ENCODE data around the gene NOXA1.

Gene NOXA1

DNA sequence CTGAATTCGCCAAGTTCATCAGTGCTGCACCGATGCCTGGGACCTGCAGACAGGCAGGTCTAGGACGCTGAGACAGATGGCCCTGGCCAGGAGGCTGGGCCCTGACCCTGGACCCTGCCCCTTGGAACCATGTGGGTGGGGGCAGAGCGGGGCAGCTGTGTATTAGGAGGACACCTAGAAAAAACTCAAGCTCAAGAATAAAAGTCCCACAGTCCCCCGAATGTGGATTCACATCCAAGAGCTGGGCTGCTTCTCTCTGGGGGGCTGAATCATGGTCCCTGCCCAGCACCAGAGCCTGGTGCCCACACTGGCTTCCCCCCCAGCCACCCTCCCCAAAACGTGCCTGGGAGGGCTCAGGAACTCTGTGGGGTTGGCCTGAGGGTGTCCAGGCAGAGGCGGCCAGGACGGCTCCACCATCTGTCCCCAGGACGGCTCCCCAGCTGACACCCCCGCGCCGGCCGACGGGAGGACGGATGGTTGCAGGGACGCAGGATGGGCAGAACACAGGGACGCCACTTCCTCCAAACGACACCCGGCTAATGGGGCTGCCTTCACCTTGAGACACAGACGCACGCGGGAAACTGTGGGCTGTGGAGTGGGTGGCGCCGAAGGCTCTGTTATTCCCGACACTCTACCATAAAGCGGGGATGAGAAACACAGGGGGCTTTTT, 35.2 kb upstream of the NOXA1 start:
- no peak for DNase-seq (ENCODE audit: low read depth in 2 of 2)

DNA sequence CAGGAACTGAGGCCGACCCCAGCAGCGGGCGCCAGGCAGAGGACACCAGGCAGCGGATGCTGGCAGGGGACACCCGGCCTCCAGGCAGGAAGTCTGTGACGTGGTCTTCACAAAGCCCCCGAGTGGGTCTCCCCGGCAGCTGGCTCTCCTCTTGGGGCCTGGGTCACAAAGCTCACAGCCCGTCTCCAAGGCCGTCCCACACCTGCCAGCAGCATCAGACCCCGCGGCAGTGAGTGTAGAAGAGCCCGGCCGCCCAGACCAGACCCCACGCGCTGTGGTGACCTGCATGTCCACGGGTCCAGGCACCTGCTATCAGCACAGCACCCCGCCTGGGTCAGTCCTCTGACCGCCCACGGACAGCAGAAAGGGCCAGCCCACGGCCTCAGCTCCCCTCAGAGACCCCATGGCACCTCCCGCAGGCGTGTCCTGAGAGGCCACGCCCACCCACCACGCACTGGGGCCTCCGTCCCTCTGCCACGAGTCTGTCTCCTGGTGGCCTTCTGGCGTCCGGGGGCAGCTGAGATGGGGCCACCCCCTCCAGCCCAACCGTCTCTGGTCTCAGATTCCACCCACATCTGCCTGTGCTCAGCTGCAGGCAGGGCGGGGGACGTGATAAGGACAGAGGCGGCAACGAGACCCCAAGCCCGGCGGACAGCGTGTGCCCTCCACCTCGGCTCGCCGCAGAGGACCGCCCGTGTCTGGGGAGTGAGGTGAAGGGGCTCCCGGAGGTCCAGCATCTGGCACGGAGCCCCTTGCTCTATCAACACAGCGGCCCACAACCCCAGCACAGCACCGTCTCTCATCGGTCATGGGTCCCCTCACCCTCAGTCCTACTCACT, 34.4 kb upstream of the NOXA1 start:
- DNase-seq (ENCODE audit: low read depth in 2 of 2) = no peak

DNA sequence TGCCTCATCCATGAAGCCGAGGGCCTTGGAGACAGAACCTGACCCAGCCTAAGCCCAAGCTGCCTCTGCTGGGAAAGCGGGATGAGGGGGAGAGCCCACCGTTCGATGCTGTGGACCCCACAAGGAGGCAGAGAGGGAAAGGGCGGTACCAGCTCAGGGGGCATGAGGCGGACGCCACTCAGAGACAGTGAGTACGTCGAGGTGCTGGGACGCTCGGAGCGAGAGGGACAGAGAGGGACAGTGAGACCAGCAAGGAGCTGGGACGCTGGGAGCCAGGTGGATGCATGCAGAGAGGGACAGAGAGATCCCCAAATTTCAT, 33.8 kb upstream of the NOXA1 start:
- DNase-seq (ENCODE audit: low read depth in 2 of 2) = no peak

DNA sequence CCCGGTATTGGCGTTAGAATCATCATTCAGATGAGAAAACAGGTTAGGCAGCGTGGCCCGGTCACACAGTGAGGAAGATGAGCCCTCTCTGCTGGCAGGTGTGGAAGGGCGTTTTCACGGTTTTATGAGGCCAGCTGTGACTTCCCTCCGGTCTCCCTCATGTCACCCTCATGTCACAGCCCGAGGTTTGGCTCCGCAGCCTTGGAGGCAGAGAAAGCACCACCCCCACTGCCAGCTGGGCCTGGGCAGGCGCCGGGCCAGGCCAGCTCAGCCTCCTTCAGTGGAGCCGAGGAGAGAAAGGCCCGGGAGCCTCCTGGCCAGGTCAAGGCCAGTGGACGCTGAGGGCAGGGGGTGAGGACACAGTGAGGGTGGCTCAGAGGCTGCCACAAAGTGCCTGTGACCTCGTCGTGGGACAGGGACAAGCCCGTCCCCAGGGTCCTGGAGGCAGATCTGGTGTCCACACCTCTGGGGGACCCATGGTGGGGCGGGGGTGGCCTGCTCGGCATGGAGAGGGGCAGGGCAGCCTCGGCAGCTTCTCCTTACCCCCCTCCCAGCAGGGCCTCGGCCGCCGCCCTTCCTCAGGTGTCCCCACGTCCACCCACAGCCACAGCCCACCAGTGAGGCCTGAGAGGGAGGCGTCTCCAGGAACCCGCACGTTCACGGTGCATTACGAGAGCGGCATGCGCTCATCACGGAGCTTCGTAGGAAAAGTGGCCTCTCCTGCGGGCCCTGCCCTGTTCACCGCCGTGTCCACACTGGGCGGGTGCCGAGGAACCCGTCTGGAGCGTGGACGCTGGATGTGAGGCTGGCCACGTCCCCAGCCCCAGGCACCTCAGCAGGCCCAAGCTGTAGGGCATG, 32.4 kb upstream of the NOXA1 start:
- no peak for DNase-seq (ENCODE audit: low read depth in 2 of 2)

DNA sequence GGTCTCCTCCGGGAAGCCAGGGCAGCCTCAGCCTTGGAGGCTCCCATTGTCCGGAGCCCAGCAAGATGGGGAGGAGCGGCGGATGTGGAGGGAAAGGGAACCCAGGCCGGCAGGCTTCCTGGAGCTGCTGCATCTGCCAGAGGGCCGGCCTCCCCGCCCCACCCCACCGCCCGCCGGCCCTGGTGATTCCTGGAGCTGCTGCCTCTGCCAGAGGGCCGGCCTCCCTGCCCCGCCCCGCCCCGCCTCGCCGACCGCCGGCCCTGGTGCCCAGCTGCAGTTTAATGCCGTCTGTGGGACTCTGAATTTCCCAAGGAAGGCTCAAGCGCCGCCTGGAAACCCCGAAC, 31.8 kb upstream of the NOXA1 start:
- DNase-seq (ENCODE audit: low read depth in 2 of 2) = no peak

DNA sequence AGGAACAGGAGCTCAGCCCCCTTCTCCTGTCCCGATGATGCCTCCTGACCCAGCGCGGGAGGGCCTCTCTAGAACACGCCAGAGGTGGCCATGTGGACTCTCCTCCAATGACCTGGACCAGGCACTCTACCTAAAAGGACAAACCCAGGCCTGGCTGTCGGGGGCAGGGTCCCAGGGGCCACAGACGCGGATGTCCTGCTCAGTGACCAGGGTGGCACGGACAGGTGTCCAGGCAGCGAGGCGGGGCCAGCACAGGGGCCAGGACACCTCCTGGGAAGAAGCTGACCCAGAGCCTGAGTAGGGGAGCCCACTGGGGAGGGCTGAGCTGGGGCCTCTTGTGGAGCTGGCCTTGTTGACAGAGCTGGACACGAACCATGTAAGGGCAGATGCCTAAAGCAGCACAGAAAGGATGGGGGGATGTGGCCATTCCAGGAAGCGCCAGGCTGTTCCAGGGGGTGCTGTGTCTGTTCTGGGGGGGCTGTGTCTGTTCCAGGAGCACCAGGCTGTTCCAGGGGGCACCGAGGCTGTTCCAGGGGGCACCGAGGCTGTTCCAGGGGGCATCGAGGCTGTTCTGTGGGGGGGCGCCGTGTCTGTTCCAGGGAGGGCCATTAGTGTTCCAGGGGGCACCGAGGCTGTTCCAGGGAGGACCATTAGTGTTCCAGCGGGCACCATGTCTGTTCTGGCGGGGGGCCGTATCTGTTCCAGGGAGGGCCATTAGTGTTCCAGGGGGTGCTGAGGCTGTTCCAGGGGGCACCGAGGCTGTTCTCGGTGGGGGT, 30.8 kb upstream of the NOXA1 start:
- no peak for DNase-seq (ENCODE audit: low read depth in 2 of 2)

DNA sequence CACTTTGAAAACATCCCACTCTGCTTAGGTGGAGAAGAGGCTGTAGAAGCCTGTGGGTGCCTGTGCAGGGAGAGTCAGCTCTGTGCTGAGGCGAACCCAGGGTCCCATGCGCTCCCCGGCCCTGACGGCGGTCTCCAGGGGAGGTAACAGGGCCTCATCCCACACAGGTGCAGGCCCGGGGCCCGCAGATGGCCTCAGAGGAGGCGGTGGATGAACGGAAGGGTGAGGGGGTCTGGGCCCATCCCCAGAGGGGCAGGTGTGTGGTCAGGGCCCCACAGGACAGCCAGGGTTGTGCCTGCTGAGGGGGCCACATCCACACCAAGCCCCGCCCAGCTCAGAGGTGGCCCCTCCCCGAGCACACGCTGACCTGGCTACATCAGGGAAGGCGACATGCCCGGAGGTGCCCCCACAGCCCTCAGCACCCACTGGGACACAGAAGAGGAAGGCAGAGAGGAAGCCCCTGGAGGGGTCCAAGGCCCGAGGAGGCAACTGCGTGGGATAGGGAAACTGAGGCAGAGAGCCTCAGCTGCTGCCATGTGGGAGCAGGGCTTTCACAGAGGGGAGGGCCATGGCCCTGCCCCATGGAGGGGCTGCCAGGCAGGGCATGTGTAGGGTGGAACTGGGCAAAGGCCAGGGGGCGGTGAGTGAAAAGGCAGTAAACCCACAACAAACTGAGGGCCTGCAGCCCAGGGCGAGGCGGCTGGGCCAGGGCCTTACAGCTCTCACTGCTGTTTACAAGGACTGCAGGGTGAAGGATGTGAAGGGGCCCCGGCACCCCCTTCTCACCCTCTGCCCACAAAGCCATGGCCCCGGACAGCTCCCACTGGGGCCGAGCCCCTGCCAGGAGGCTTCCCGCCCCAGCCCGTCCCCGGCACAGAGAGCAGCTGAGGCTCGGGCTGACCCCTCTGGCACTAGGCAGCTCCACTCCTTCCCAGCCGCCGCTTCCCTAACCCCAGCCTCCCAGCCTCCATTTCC, 29.7 kb upstream of the NOXA1 start:
- no peak for DNase-seq (ENCODE audit: low read depth in 2 of 2)

DNA sequence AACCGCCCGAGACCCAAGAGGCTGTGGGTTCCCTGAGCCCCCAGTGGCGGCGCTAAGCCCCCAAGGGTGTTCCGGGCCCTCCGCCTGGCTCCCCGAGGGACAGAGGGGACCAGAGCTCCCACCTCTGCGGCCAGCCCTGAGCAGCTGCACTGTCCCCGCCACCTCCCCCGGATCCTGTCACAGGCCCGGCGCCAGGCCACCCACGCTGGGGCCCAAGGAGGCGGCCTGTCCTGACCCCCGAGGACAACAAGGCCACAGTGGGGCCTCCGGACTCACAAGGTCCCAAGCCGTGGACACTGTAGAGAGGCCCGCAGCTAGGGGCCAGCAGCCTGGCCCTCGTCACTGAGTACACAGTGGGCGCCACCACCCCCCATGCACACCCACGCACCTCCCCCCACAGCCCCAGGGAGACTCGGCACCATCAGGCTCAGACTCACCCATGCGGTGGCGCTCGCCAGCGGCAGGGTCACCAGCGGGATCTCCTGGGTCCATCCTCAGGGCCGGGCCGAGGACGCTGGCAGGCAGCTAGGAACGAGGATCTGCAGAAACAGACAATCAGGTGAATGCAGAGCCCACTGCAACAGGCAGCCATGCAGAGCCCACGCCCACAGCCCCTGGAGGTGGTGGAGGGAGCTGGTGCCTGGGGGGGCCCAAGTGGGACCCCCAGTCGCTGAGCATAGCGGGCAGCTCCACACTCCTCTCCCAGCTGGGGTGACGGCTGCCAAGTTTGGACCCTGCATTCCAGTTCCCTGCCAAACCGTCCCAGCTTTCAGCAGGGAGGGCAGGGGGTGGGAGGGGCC, 28.1 kb upstream of the NOXA1 start:
- no peak for DNase-seq (ENCODE audit: low read depth in 2 of 2)

DNA sequence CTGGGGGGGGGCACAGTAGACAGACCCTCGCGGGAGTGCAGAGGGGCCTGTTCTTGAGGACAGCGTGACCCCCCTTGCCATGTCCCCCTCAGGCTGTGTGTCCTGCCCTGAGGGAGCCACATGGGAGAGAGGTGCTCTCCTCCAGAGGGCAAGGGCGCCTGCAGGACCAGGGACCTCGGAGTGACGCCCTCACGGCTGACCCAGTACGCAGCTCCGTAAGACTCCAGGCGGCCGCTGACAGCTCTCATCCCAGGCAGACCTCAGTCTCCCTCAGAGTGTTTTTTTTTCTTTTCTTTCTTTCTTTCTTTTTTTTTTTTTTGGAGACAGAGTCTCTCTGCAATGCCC, 27.6 kb upstream of the NOXA1 start:
- DNase-seq (ENCODE audit: low read depth in 2 of 2) = no peak

DNA sequence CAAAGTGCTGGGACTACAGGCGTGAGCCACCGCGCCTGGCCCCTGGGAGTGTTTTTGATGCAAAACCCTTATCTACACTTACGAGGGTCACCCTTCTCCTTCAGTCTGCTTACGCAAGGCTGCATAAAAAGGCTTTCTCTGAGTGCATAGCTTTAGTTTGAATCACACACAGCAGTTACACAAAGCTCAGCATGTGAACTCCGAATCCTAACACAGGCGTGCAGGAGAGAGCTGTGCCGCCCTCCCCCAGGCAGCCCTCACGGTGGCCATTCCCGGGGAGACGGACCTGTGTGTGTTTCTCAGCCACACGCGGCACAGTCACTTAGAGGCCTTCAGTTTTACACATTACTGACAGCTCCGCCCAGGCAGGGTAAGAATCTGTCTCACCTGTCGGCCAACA, 27.0 kb upstream of the NOXA1 start:
- no peak for DNase-seq (ENCODE audit: low read depth in 2 of 2)

DNA sequence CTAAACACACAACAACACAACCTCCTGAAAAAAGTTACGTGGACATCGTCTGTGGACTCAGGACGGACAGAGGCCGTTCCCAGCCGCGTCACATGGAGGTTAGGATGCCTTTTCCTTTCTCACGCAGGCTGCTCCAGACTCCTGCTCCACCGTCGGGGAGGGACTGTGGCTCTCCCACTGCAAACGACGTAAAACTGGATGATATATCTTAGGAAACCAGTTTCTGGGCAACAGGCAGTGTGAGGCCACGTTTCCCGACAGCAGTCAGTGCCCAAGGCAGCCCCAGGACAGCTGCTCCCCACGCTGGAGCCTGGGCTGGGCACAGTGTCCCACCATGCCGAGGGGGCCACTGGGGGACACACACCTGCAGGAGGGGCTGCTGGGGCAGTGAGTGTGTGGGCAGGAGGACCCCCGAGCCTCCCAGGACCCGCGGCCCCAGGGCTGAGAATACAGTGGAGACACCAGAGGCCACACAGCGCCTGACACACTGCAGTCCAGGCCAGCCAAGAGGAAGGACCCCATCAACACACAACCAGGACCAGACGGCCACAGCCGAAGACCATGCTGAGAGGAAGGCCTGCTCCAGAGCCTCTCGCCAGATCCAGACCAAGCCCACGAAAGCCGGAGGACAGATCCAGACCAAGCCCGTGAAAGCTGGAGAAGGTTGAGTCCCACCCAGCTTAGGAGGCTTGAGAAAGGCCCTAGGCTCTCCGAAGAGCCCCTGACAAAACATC, 26.4 kb upstream of the NOXA1 start:
- DNase-seq (ENCODE audit: low read depth in 2 of 2) = no peak

DNA sequence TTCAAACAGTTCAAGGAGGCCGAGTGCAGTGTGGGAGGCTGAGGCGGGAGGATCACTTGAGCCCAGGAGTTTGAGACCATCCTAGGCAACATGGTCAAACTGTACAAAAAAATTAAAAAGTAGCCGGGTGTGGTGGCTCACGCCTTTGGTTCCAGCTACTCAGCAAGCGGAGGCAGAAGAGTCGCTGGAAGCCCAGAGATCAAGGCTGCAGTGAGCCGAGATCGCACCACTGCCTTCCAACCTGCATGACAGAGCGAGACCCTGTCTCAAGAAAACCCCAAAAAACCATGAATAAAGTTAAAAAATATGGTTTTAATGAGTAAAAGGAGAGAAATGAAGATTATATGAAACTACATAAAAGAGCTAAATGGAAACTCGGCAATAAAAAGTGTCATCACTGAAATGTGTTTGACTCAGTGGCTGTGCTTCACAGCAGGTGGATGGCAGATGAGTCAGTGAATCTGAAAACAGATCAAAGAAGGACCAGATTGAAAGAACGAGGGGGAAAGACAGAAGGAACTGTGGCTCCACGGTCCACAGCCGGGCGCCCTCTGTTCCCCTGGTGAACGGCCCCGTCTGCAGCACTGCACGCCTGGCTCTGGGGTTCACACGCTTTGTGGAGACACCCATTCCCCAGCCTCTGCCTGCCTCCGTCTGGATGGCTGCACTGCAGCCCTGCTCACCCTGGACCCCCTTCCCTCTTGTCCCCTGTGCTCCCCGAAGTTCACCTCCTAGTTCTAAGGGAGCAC, 25.3 kb upstream of the NOXA1 start:
- no peak for DNase-seq (ENCODE audit: low read depth in 2 of 2)

DNA sequence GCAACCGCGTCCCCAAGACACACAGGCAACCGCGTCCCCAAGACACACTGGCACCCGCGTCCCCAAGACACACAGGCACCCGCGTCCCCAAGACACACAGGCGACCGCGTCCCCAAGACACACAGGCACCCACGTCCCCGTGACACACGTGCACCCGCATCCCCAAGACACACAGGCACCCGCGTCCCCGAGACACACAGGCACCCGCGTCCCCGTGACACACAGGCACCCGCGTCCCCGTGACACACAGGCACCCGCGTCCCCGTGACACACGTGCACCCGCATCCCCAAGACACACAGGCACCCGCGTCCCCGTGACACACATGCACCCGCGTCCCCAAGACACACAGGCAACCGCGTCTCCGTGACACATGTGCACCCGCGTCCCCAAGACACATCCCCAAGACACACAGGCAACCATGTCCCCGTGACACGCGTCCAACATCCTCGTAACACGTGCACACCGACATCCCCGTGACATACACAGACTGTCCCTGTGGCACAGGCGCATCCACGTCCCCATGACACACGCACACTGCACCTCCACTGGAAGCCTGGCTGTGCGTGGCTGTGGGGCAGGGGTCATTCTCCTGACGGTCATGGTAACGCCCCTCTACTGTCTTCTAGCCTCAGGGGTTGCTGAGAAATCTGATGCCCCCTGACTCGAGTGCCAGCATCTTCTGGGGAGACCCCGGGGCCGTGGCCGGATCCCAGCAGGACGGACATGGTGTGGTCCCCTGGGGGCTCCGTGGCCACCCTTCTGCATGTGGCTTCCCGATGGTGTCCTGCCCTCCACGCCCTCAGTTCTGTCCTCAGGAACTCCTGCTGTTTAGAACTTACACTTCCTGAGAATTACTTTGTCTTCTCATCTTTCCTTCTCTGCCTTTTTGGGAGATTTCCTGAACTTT, 24.4 kb upstream of the NOXA1 start:
- no peak for DNase-seq (ENCODE audit: low read depth in 2 of 2)

DNA sequence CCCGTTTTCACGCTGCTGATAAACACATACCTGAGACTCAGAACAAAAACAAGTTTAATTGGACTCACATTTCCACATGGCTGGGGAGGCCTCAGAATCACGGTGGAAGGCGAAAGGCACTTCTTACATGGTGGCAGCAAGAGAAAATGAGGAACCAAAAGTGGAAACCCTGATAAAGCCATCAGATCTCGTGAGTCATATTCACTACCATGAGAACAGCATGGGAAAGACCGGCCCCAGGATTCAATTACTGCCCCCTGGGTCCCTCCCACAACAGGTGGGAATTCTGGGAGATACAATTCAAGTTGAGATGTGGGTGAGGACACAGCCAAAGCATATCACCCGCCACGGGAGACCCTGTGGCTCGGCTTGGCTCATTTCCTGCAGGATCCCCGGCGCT, 20.4 kb upstream of the NOXA1 start:
- no peak for DNase-seq (ENCODE audit: low read depth in 2 of 2)

DNA sequence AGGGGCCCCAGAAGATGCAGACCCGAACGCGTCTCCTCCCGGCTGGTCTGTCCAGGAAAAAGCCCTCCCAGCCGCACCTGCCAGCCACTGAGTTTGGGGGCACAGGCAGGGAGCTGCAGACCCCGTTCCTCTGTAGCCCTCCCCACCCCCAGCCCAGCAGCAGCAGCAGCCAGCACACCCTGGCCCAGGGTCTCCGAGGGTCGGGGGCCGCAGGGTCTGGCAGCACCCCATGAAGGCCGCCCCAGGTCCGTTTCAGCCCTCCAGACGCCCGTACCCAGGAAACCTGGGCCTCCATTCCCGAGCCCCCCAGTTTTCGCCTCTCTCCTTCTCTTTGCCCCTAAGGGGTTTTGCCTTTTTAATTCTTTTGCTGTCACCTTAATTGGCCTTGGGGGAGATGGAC, 19.9 kb upstream of the NOXA1 start:
- DNase-seq (ENCODE audit: low read depth in 2 of 2) = no peak

DNA sequence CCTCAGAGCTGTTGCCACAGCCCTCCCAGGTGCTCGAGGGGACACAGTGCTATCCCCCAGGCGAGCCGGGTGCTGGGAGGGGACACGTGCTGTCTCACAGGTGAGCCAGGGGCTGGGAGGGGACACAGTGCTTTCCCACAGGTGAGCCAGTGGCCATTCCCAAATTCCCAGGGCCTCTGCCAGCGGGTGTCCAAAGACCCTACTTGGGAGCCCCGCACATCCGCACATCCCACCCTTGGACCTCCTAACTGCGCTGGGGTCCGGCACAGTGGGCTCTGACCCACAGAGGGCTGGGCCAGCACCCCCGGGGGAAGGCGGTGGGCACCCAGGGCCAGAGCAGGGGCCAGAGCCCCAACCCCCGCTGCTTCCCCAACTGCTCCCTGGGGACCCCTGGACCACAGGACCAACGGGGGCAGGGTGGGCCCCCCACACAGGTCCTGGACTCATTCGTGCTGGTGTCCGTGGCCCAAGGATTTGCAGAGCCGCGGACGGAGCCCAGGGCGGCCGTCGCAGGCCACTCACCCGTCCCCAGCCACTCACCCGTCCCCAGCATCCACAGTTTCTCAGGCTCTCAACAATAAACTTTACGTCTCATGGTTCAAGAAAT, 18.1 kb upstream of the NOXA1 start:
- no peak for DNase-seq (ENCODE audit: low read depth in 2 of 2)

DNA sequence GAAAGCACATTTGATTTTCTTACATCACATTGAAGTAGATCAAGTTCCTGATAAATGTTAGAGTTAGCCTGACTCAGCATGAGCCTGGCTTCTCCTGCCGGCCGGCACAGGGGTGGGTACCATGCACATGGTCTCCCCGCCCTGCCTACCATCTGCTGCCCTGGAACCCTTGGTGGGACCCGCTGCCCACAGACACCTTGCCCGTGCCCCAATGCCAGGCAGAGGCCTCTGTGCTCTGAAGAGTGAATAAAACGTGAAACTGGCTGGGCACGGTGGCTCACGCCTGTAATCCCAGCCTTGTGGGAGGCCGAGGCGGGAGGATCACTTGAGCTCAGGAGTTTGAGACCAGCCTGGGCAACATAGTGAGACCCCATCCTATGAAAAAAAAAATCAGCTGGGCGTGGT, 17.5 kb upstream of the NOXA1 start:
- DNase-seq (ENCODE audit: low read depth in 2 of 2) = no peak
